Measurements from ENCODE around the gene EPS8L2. TPM values are rescaled to one million over a fixed set of nuclear protein-coding genes. Genes with fewer than 3 reads are reported as not detected.
A peak's percentile ranks its signal among the peaks of the same experiment; 100 is the strongest.

Gene EPS8L2
- total RNA-seq, 1 experiment from 2014 or later = 92.8 TPM

DNA sequence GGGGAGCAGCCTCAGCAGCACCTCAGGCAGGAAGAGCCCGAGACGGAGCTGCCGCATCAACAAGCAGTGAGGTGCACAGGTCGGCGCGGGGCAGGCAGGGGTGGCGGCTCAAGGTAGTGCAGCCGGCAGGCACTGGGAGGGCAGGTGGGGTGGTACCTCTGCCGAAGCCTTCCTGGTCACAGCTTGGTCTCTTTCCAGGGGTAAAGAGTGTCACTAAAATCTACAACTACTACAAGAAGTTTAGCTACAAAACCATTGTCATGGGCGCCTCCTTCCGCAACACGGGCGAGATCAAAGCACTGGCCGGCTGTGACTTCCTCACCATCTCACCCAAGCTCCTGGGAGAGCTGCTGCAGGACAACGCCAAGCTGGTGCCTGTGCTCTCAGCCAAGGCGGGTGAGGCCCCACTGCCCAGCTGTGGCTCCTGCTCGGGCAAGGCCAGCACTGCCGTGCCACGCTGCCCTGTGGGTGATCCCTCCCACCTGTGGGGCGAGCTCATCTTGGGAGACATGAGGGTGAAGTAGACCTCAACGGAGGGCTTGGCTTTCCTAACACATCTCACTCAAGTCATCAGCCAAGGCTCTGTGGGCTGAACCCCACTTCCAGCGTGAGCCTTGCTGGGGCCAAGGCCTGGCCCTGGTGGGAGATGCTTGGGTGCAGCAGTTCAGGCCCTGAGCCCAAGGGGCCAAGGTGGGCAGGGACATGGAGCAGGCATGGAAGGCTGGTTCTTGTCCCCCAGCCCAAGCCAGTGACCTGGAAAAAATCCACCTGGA is 57.7 kb downstream of the EPS8L2 start:
- Mint-ChIP-seq H3K36me3 (ENCODE audit: insufficient read depth in 1 of 3, low read depth in 3 of 3) (peaks cover 30 to 75% (median 56%) of the 10 kb centered on the region in 3 experiments; a peak in 6 of 7 replicates), H3K4me3 (peak overlapping the region in 1 of 2 experiments; percentile 20; a peak in 1 of 5 replicates), H3K27me3 (ENCODE audit: low read depth) (no peaks in the 10 kb centered on the region), H3K4me1 (peaks cover 11 to 15% of the 10 kb centered on the region in 2 experiments), H3K9me3 (no peaks in the 10 kb centered on the region), H3K27ac (peak overlapping the region in 2 of 3 experiments; percentile 64 to 94; a peak in 3 of 7 replicates)
- no peak overlapping the region for H3K4me2 ChIP-seq (ENCODE audit: insufficient read depth, insufficient read length, low read length)
- no peaks in the 10 kb centered on the region for H3K23me2 ChIP-seq (ENCODE audit: insufficient read length, low read depth, low read length, poor library complexity, severe bottlenecking)
- H3K9me3 ChIP-seq (ENCODE audit: control insufficient read depth, low read depth, low read length) = no peaks in the 10 kb centered on the region
- no peak overlapping the region for H4K91ac ChIP-seq (ENCODE audit: insufficient read length, low read depth, low read length)
- no peak overlapping the region for H3K14ac ChIP-seq (ENCODE audit: insufficient read depth, low read length)
- no peak overlapping the region for H3K23ac ChIP-seq (ENCODE audit: insufficient read length, low read depth, low read length)
- DNase-seq = peak; percentile 70
- no peak overlapping the region for H2AK5ac ChIP-seq (ENCODE audit: insufficient read length, low read length)
- H2BK5ac ChIP-seq (ENCODE audit: insufficient read length, low read length) = no peak overlapping the region
- H2AFZ ChIP-seq (ENCODE audit: low read length) = no peak overlapping the region
- H4K8ac ChIP-seq (replicated peaks; ENCODE audit: insufficient read length, low read depth, low read length) = no peak overlapping the region
- no peak overlapping the region for H4K5ac ChIP-seq (ENCODE audit: insufficient read length, low read depth, low read length)
- no peak overlapping the region for H3K27ac ChIP-seq (ENCODE audit: insufficient read length, low read depth, low read length)
- H2BK120ac ChIP-seq (ENCODE audit: low read depth, low read length, poor library complexity, severe bottlenecking) = no peak overlapping the region
- H3K79me2 ChIP-seq (ENCODE audit: insufficient read depth, low read length) = no peaks in the 10 kb centered on the region
- no peak overlapping the region for H3K18ac ChIP-seq (ENCODE audit: insufficient read length, low read depth, low read length)
- H3K27me3 ChIP-seq (ENCODE audit: insufficient read depth, low read length) = no peaks in the 10 kb centered on the region
- H3K9ac ChIP-seq (ENCODE audit: extremely low read depth, insufficient read length, low read length) = no peak overlapping the region
- H4K20me1 ChIP-seq (ENCODE audit: control insufficient read depth, insufficient read depth, insufficient read length) = no peaks in the 10 kb centered on the region
- no peak overlapping the region for H2BK12ac ChIP-seq (ENCODE audit: insufficient read length, low read depth, low read length)
- H3K4ac ChIP-seq (ENCODE audit: low read depth, low read length) = no peak overlapping the region
- H3K4me1 ChIP-seq (ENCODE audit: insufficient read depth, low read length) = no peaks in the 10 kb centered on the region
- no CpG with 5 or more reads among the region's 22 CpGs for WGBS (ENCODE audit: extremely low coverage, insufficient read length, low lambda C conversion rate)
- H3T11ph ChIP-seq (ENCODE audit: low read length) = no peak overlapping the region
- TF ChIP-seq CTCF (conservative IDR thresholded peaks at IDR 0.05) = no peak
- H3K79me1 ChIP-seq (ENCODE audit: insufficient read depth, low read depth, low read length, poor library complexity, severe bottlenecking) = no peaks in the 10 kb centered on the region
- H2BK15ac ChIP-seq (ENCODE audit: low read depth, low read length) = no peak overlapping the region
- H3K56ac ChIP-seq (ENCODE audit: insufficient read length, low read depth, low read length) = no peak overlapping the region
- H2BK20ac ChIP-seq (ENCODE audit: low read depth, low read length, poor library complexity, severe bottlenecking) = no peak overlapping the region
